IMR-90 (cell line): ENCODE results near the gene GSG1L. TPM values are rescaled to one million over a fixed set of nuclear protein-coding genes. Genes with fewer than 3 reads are reported as not detected.

ENCODE experiments used
- ATAC-seq: fragments of 200-7000 bp; cut with Tn5 transposase; 2 replicates; pipeline ENCODE4 v1.9.1; 2020; ENCODE audit warnings: low read depth, mild to moderate bottlenecking, moderate library complexity
- BruUV-seq: library from RNA; stranded (reverse); fragments of 400-500 nt; replicated peaks from 2 replicates; lab custom pipeline; 2021; lab: Mats Ljungman, UMichigan
- CTCF ChIA-PET: fragments of 300-600 bp; formaldehyde crosslinking; extraction: SDS; loops from one replicate; lab custom pipeline; 2021; ENCODE audit warnings: antibody characterized with exemption; lab: Yijun Ruan, JAX
- POLR2A ChIA-PET: fragments of 300-600 bp; sonication (Branson Sonifier 250); formaldehyde crosslinking; loops from one replicate; lab custom pipeline; 2022; ENCODE audit warnings: antibody characterized with exemption; ENCODE audit not compliant: unreplicated experiment; lab: Charles Lee
- DNase-seq: peaks from one replicate; pipeline ENCODE4 v3.0.0; 2013
- H2AFZ ChIP-seq: replicated peaks from 2 replicates; pipeline ENCODE3; 2013; ENCODE audit warnings: low read length, mild to moderate bottlenecking; ENCODE audit not compliant: poor library complexity
- H2AK5ac ChIP-seq: 2 replicates; pipeline ENCODE4 v1.6.1; 2013; ENCODE audit warnings: low read depth, low read length, inconsistent platforms
- H2AK9ac ChIP-seq: replicated peaks from 2 replicates; pipeline ENCODE3; 2013; ENCODE audit warnings: mild to moderate bottlenecking, low read depth, low read length, moderate library complexity; ENCODE audit not compliant: poor library complexity
- H2BK120ac ChIP-seq: 2 replicates; pipeline ENCODE4 v1.6.1; 2013; ENCODE audit warnings: low read depth, low read length, inconsistent platforms
- H2BK15ac ChIP-seq: 3 replicates; pipeline ENCODE4 v1.6.1; 2013; ENCODE audit warnings: low read depth, low read length, inconsistent platforms
- H2BK20ac ChIP-seq: 2 replicates; pipeline ENCODE4 v1.6.1; 2013; ENCODE audit warnings: low read depth, mild to moderate bottlenecking, inconsistent platforms, low read length, moderate library complexity
- H2BK5ac ChIP-seq: 2 replicates; pipeline ENCODE4 v1.6.1; 2013; ENCODE audit warnings: mild to moderate bottlenecking, low read depth, low read length, inconsistent platforms; ENCODE audit not compliant: poor library complexity, severe bottlenecking
- H3K14ac ChIP-seq: replicated peaks from 2 replicates; pipeline ENCODE4 v1.6.1; 2013; ENCODE audit warnings: low read depth, low read length, inconsistent platforms
- H3K18ac ChIP-seq: 2 replicates; pipeline ENCODE4 v1.6.1; 2013; ENCODE audit warnings: low read depth, low read length, control low read depth
- H3K23ac ChIP-seq: 2 replicates; pipeline ENCODE4 v1.6.1; 2013; ENCODE audit warnings: low read depth, low read length, inconsistent platforms
- H3K27ac ChIP-seq: 2 replicates; pipeline ENCODE4 v1.5.1; 2013; ENCODE audit warnings: mild to moderate bottlenecking, control low read depth, low read length; ENCODE audit not compliant: insufficient read depth
- H3K27me3 ChIP-seq: 2 replicates; pipeline ENCODE4 v1.6.1; 2013; ENCODE audit warnings: low read length; ENCODE audit not compliant: control insufficient read depth, insufficient read depth
- H3K36me3 ChIP-seq: 2 replicates; pipeline ENCODE4 v1.6.1; 2013; ENCODE audit warnings: low read length, mixed read lengths; ENCODE audit not compliant: control insufficient read depth, insufficient read depth
- H3K4ac ChIP-seq: 2 replicates; pipeline ENCODE4 v1.6.1; 2013; ENCODE audit warnings: low read depth, low read length, inconsistent platforms
- H3K4me1 ChIP-seq: 2 replicates; pipeline ENCODE4 v1.6.1; 2013; ENCODE audit warnings: low read length, mixed read lengths; ENCODE audit not compliant: control insufficient read depth, insufficient read depth
- H3K4me2 ChIP-seq: 2 replicates; pipeline ENCODE4 v1.6.1; 2013; ENCODE audit warnings: low read depth, mild to moderate bottlenecking, control low read depth, low read length, moderate library complexity
- H3K4me3 ChIP-seq: 2 replicates; pipeline ENCODE4 v1.5.1; 2013; ENCODE audit warnings: low read depth, mild to moderate bottlenecking, control low read depth, low read length, moderate library complexity; ENCODE audit not compliant: insufficient read depth
- H3K56ac ChIP-seq: 2 replicates; pipeline ENCODE4 v1.6.1; 2013; ENCODE audit warnings: low read length, inconsistent platforms; ENCODE audit not compliant: insufficient read depth; ENCODE audit errors: extremely low read depth
- H3K79me1 ChIP-seq, 2 experiments: 2 replicates each; pipeline ENCODE4 v1.6.1; 2013; ENCODE audit warnings: low read length in 2 of 2, inconsistent platforms in 1 of 2, low read depth in 1 of 2
- H3K9ac ChIP-seq: 2 replicates; pipeline ENCODE4 v1.6.1; 2013; ENCODE audit warnings: low read depth, low read length, control low read depth
- H3K9me1 ChIP-seq: 2 replicates; pipeline ENCODE4 v1.6.1; 2013; ENCODE audit warnings: low read length, inconsistent platforms; ENCODE audit not compliant: insufficient read depth
- H3K9me3 ChIP-seq: 2 replicates; pipeline ENCODE4 v1.6.1; 2013; ENCODE audit warnings: low read length; ENCODE audit not compliant: control insufficient read depth, insufficient read depth
- H4K20me1 ChIP-seq: 2 replicates; pipeline ENCODE4 v1.6.1; 2013; ENCODE audit warnings: low read length, inconsistent platforms; ENCODE audit not compliant: insufficient read depth
- H4K5ac ChIP-seq: 2 replicates; pipeline ENCODE4 v1.6.1; 2013; ENCODE audit warnings: mild to moderate bottlenecking, low read depth, low read length, control low read depth
- H4K8ac ChIP-seq, 2 experiments: 2 replicates each; pipeline ENCODE4 v1.6.1; 2013; ENCODE audit warnings: low read depth in 2 of 2, low read length in 2 of 2, control low read depth in 1 of 2, inconsistent platforms in 1 of 2
- H4K91ac ChIP-seq: 2 replicates; pipeline ENCODE4 v1.6.1; 2013; ENCODE audit warnings: low read depth, low read length, inconsistent platforms; ENCODE audit not compliant: insufficient read depth
- BHLHE40 ChIP-seq: fragments of 150-350 bp; IDR thresholded peaks from 2 replicates; pipeline ENCODE4 v1.6.1; 2016; ENCODE audit warnings: mild to moderate bottlenecking, low read depth, low read length
- CEBPB ChIP-seq: IDR thresholded peaks from 2 replicates; pipeline ENCODE4 v1.6.1; 2012; ENCODE audit warnings: low read depth, low read length, improper control_type of control experiment
- ELK1 ChIP-seq: fragments of 150-350 bp; IDR thresholded peaks from 2 replicates; pipeline ENCODE4 v1.6.1; 2016; ENCODE audit warnings: low read depth, mild to moderate bottlenecking, low read length, moderate library complexity, borderline replicate concordance
- FOS ChIP-seq: fragments of 150-350 bp; IDR thresholded peaks from 2 replicates; pipeline ENCODE4 v1.6.1; 2016; ENCODE audit warnings: low read depth, low read length
- MAFK ChIP-seq: IDR thresholded peaks from 2 replicates; pipeline ENCODE4 v1.6.1; 2012; ENCODE audit warnings: low read depth, low read length, improper control_type of control experiment
- MAZ ChIP-seq: IDR thresholded peaks from 2 replicates; pipeline ENCODE4 v1.6.1; 2012; ENCODE audit warnings: low read depth, mild to moderate bottlenecking, low read length, improper control_type of control experiment, moderate library complexity, borderline replicate concordance
- MXI1 ChIP-seq: IDR thresholded peaks from 2 replicates; pipeline ENCODE4 v1.6.1; 2012; ENCODE audit warnings: low read depth, mild to moderate bottlenecking, low read length, moderate library complexity, borderline replicate concordance
- NFE2L2 ChIP-seq: fragments of 150-350 bp; IDR thresholded peaks from 2 replicates; pipeline ENCODE4 v1.6.1; 2016; ENCODE audit warnings: low read depth, mild to moderate bottlenecking, low read length
- POLR2A ChIP-seq: IDR thresholded peaks from 2 replicates; pipeline ENCODE4 v1.6.1; 2012; ENCODE audit warnings: mild to moderate bottlenecking, low read depth, low read length
- RAD21 ChIP-seq: IDR thresholded peaks from 2 replicates; pipeline ENCODE4 v1.6.1; 2012; ENCODE audit warnings: low read length, improper control_type of control experiment
- RCOR1 ChIP-seq: IDR thresholded peaks from 2 replicates; pipeline ENCODE4 v1.6.1; 2012; ENCODE audit warnings: mild to moderate bottlenecking, low read length, improper control_type of control experiment; ENCODE audit not compliant: insufficient replicate concordance
- RFX5 ChIP-seq: IDR thresholded peaks from 2 replicates; pipeline ENCODE4 v1.8.0; 2012; ENCODE audit warnings: low read depth, mild to moderate bottlenecking, low read length, moderate library complexity
- SMC3 ChIP-seq: fragments of 150-350 bp; IDR thresholded peaks from 2 replicates; pipeline ENCODE4 v1.6.1; 2016; ENCODE audit warnings: low read depth, mild to moderate bottlenecking, antibody characterized with exemption, low read length, moderate library complexity
- USF2 ChIP-seq: fragments of 150-350 bp; IDR thresholded peaks from 2 replicates; pipeline ENCODE4 v1.6.1; 2017; ENCODE audit warnings: mild to moderate bottlenecking, antibody characterized with exemption, low read length, low read depth
- WGBS, 2 experiments: methylation state at CpG; one replicate each; pipeline versions ENCODE4 v1.1.5 to v1.1.7; 2013; ENCODE audit warnings: missing lambda C conversion rate in 2 of 2; ENCODE audit not compliant: insufficient read length in 1 of 2; ENCODE audit errors: extremely low coverage in 2 of 2; 5-methylcytosine and 5-hydroxymethylcytosine counted together
- dilution Hi-C: fragments of 300-500 bp; cut with HindIII; formaldehyde crosslinking; loops from one replicate; pipeline ENCODE4 v1.14.3; 2018; ENCODE audit warnings: low sequenced_read_pairs; ENCODE audit not compliant: unreplicated experiment
- in situ Hi-C: fragments of 300-500 bp; cut with MboI; formaldehyde crosslinking; loops from 3 replicates; pipeline ENCODE4 v1.14.3; 2019; ENCODE audit warnings: low sequenced_read_pairs, inconsistent platforms, mixed read lengths
- intact Hi-C: fragments of 100-400 bp; cut with micrococcal nuclease; formaldehyde crosslinking; loops from 2 replicates; pipeline ENCODE4 v1.10.0; 2022
- polyA plus RNA-seq, 3 experiments: library from polyadenylated mRNA; depleted of rRNA; stranded (reverse); fragments of >200 nt; gene quantifications; 2 replicates each; pipeline ENCODE4 v1.2.3, GENCODE V29; 2012; ENCODE audit warnings: low replicate concordance in 1 of 3
- total RNA-seq: library from RNA; depleted of rRNA; stranded (reverse); fragments of >200 nt; gene quantifications from 2 replicates; pipeline ENCODE4 v1.2.3, GENCODE V29; 2012

GSG1L gene
- total and polyA plus RNA-seq, 2 of the 4 experiments (the other 2 are of a cell fraction): not detected

GRCh38 chr16:27862953-27863352, 200.6 kb downstream of the GSG1L start:
- Histone ChIP-seq H2BK5ac (no peak overlapping the region), H2AFZ (no peak overlapping the region), H4K20me1 (no peaks in the 10 kb centered on the region), H3K9ac (no peak overlapping the region), H3K9me3 (peaks cover 9% of the 10 kb centered on the region), H3K14ac (no peak overlapping the region), H4K8ac (no peak overlapping the region), H3K4ac (no peak overlapping the region), H3K23ac (no peak overlapping the region), H3K36me3 (no peaks in the 10 kb centered on the region), H3K56ac (no peak overlapping the region), H2BK20ac (no peak overlapping the region), H3K18ac (no peak overlapping the region), H3K4me1 (no peaks in the 10 kb centered on the region), H3K4me3 (no peak overlapping the region), H3K27ac (no peak overlapping the region), H3K79me1 (no peaks in the 10 kb centered on the region), H3K4me2 (no peak overlapping the region), H4K91ac (no peak overlapping the region), H4K5ac (no peak overlapping the region), H2AK9ac (no peak overlapping the region), H2AK5ac (no peak overlapping the region), H3K9me1 (no peaks in the 10 kb centered on the region), H2BK120ac (no peak overlapping the region), H2BK15ac (no peak overlapping the region), H3K27me3 (peaks cover 2% of the 10 kb centered on the region; the same call in 1 of the 2 replicates)
- intact Hi-C loops: no loop called here
- ATAC-seq: no peak
- POLR2A ChIA-PET: no interaction called here
- dilution Hi-C loops: no loop called here
- no peak for DNase-seq
- WGBS, 2 experiments: no CpG with 5 or more reads among the region's 1 CpG
- TF ChIP-seq POLR2A (no peak), MAFK (no peak), BHLHE40 (no peak), SMC3 (no peak), RAD21 (no peak), CEBPB (no peak), FOS (no peak), USF2 (no peak), MAZ (no peak), RCOR1 (no peak), ELK1 (no peak), RFX5 (no peak), MXI1 (no peak), NFE2L2 (no peak)
- no TSS peak for BruUV-seq
- CTCF ChIA-PET: no interaction called here
- in situ Hi-C loops: no loop called here
